Dendritic cell treated with granulocyte-macrophage colony-stimulating factor and Interleukin-4, amounts not matched to agents 40 ng/mL and 50 ng/mL, for 4 days (primary cell): Measurements from ENCODE around the gene FUCA1.
"Not testable (repeated sequence)": the region's sequence is repeated elsewhere in the genome, so short reads cannot be mapped to it uniquely, and the experiment has no call there.

Experiments
- H3K27ac Mint-ChIP-seq: one replicate; pipeline ENCODE4 v1.8.0; 2022; ENCODE audit warnings: mild to moderate bottlenecking, mixed read lengths
- H3K27me3 Mint-ChIP-seq: one replicate; pipeline ENCODE4 v1.8.0; 2022; ENCODE audit warnings: mild to moderate bottlenecking, mixed read lengths
- H3K36me3 Mint-ChIP-seq: one replicate; pipeline ENCODE4 v1.8.0; 2022; ENCODE audit warnings: low read depth, mixed read lengths
- H3K4me1 Mint-ChIP-seq: one replicate; pipeline ENCODE4 v1.8.0; 2022; ENCODE audit warnings: low read depth, mixed read lengths
- H3K4me3 Mint-ChIP-seq: one replicate; pipeline ENCODE4 v1.8.0; 2022; ENCODE audit warnings: mild to moderate bottlenecking, moderate library complexity, mixed read lengths
- H3K9me3 Mint-ChIP-seq: one replicate; pipeline ENCODE4 v1.8.0; 2022; ENCODE audit warnings: mixed read lengths
- intact Hi-C: fragments of 100-400 bp; cut with micrococcal nuclease; formaldehyde crosslinking; loops from one replicate; pipeline ENCODE4 v1.15.0; 2022

The FUCA1 gene

GRCh38 chr1:23845163-23845562 lies 22.9 kb downstream of the FUCA1 start:
- Mint-ChIP-seq H3K27ac (no peak overlapping the region), H3K4me1 (no peaks in the 10 kb centered on the region), H3K9me3 (no peaks in the 10 kb centered on the region), H3K4me3 (no peak overlapping the region), H3K36me3 (peaks cover 54% of the 10 kb centered on the region), H3K27me3 (no peaks in the 10 kb centered on the region)
- intact Hi-C loops: no loop called here

- Mint-ChIP-seq H3K27ac (no peak overlapping the region), H3K36me3 (peaks cover 39% of the 10 kb centered on the region), H3K4me3 (no peak overlapping the region), H3K27me3 (no peaks in the 10 kb centered on the region), H3K9me3 (no peaks in the 10 kb centered on the region), H3K4me1 (no peaks in the 10 kb centered on the region)
- intact Hi-C loops: no loop called here
Observed at GRCh38 chr1:23843644-23844043, 24.4 kb downstream of the FUCA1 start.

- intact Hi-C loops: loop anchor here (2.0 kb wide), 2 partner anchors 14 to 28 kb away; partner anchors contain the start of gene HMGCL
- peaks cover 4% of the 10 kb centered on the region for H3K27me3 Mint-ChIP-seq
- peak overlapping the region; percentile 58 for H3K27ac Mint-ChIP-seq
- peak overlapping the region; percentile 69 for H3K4me3 Mint-ChIP-seq
- no peaks in the 10 kb centered on the region for H3K36me3 Mint-ChIP-seq
- H3K4me1 Mint-ChIP-seq: peaks cover 23% of the 10 kb centered on the region
- H3K9me3 Mint-ChIP-seq: peaks cover 8% of the 10 kb centered on the region
Observed at GRCh38 chr1:23838401-23838866, 29.7 kb downstream of the FUCA1 start.

GRCh38 chr1:23837908-23838307 lies 30.2 kb downstream of the FUCA1 start:
- H3K27ac Mint-ChIP-seq: peak overlapping the region; percentile 58
- intact Hi-C loops: loop anchor here (2.0 kb wide), 2 partner anchors 13 to 27 kb away; partner anchors contain the start of gene HMGCL
- H3K9me3 Mint-ChIP-seq: peaks cover 8% of the 10 kb centered on the region
- H3K27me3 Mint-ChIP-seq: peaks cover 4% of the 10 kb centered on the region
- H3K4me3 Mint-ChIP-seq: peak overlapping the region; percentile 69
- H3K4me1 Mint-ChIP-seq: peaks cover 23% of the 10 kb centered on the region
- no peaks in the 10 kb centered on the region for H3K36me3 Mint-ChIP-seq

GRCh38 chr1:23836037-23836436 lies 32.1 kb downstream of the FUCA1 start:
- H3K27ac Mint-ChIP-seq: no peak overlapping the region
- no peaks in the 10 kb centered on the region for H3K36me3 Mint-ChIP-seq
- intact Hi-C loops: no loop called here
- H3K4me3 Mint-ChIP-seq: no peak overlapping the region
- H3K4me1 Mint-ChIP-seq: peaks cover 23% of the 10 kb centered on the region
- H3K27me3 Mint-ChIP-seq: peaks cover 4% of the 10 kb centered on the region
- H3K9me3 Mint-ChIP-seq: peaks cover 8% of the 10 kb centered on the region

GRCh38 chr1:23834156-23834555 lies 33.9 kb downstream of the FUCA1 start:
- H3K4me3 Mint-ChIP-seq, H3K27ac Mint-ChIP-seq, H3K9me3 Mint-ChIP-seq, H3K36me3 Mint-ChIP-seq, intact Hi-C loops, H3K27me3 Mint-ChIP-seq: not testable (repeated sequence)
- peaks cover 23% of the 10 kb centered on the region for H3K4me1 Mint-ChIP-seq

- H3K36me3 Mint-ChIP-seq: peaks cover 9% of the 10 kb centered on the region
- intact Hi-C loops: no loop called here
- H3K27me3 Mint-ChIP-seq: no peaks in the 10 kb centered on the region
- no peak overlapping the region for H3K4me3 Mint-ChIP-seq
- no peaks in the 10 kb centered on the region for H3K9me3 Mint-ChIP-seq
- peaks cover 23% of the 10 kb centered on the region for H3K4me1 Mint-ChIP-seq
- peak overlapping the region; percentile 45 for H3K27ac Mint-ChIP-seq
Observed at GRCh38 chr1:23827717-23828116, 40.4 kb downstream of the FUCA1 start.

GRCh38 chr1:23826590-23826989 lies 41.5 kb downstream of the FUCA1 start:
- intact Hi-C loops, H3K27me3 Mint-ChIP-seq, H3K4me3 Mint-ChIP-seq, H3K36me3 Mint-ChIP-seq, H3K9me3 Mint-ChIP-seq: not testable (repeated sequence)
- Mint-ChIP-seq H3K4me1 (peaks cover 28% of the 10 kb centered on the region), H3K27ac (peak overlapping the region; percentile 99)

- intact Hi-C loops: loop anchor here (2.0 kb wide), 2 partner anchors 13 to 15 kb away; no protein-coding TSS in a partner anchor
- peaks cover 9% of the 10 kb centered on the region for H3K36me3 Mint-ChIP-seq
Observed at GRCh38 chr1:23825762-23826522, 42.1 kb downstream of the FUCA1 start.

GRCh38 chr1:23825076-23825761 lies 42.9 kb downstream of the FUCA1 start, which contains the start of gene HMGCL:
Gene HMGCL, minus strand, starts transcription at chr1:23825429. Its CDS starts 14 bp downstream, at chr1:23825415.
- peaks cover 13% of the 10 kb centered on the region for H3K36me3 Mint-ChIP-seq
- intact Hi-C loops: loop anchor here (2.0 kb wide), 2 partner anchors 14 kb away; no protein-coding TSS in a partner anchor
- peaks cover 38% of the 10 kb centered on the region for H3K4me1 Mint-ChIP-seq
- peak within 1 kb of the TSS; percentile 91 for H3K4me3 Mint-ChIP-seq
- no peaks in the 10 kb centered on the region for H3K27me3 Mint-ChIP-seq
- H3K9me3 Mint-ChIP-seq: no peaks in the 10 kb centered on the region
- H3K27ac Mint-ChIP-seq: peak within 1 kb of the TSS; percentile 99

More at GRCh38 chr1:23825762-23826522, 42.1 kb downstream of the FUCA1 start:
- Mint-ChIP-seq H3K9me3 (no peaks in the 10 kb centered on the region), H3K4me3 (peak overlapping the region; percentile 91), H3K4me1 (peaks cover 31% of the 10 kb centered on the region), H3K27me3 (no peaks in the 10 kb centered on the region), H3K27ac (peak overlapping the region; percentile 99)

- intact Hi-C loops: loop anchor here (2.0 kb wide), 2 partner anchors 14 kb away; no protein-coding TSS in a partner anchor
- H3K27ac Mint-ChIP-seq: peak overlapping the region; percentile 99
- peak overlapping the region; percentile 91 for H3K4me3 Mint-ChIP-seq
- H3K4me1 Mint-ChIP-seq: peaks cover 40% of the 10 kb centered on the region
- H3K27me3 Mint-ChIP-seq: no peaks in the 10 kb centered on the region
- no peaks in the 10 kb centered on the region for H3K9me3 Mint-ChIP-seq
- peaks cover 17% of the 10 kb centered on the region for H3K36me3 Mint-ChIP-seq
Observed at GRCh38 chr1:23824711-23825075, 43.4 kb downstream of the FUCA1 start.

GRCh38 chr1:23823767-23824166 lies 44.3 kb downstream of the FUCA1 start:
- H3K4me1 Mint-ChIP-seq: peaks cover 40% of the 10 kb centered on the region
- no peak overlapping the region for H3K27ac Mint-ChIP-seq
- intact Hi-C loops: loop anchor here (2.0 kb wide), 2 partner anchors 13 to 15 kb away; no protein-coding TSS in a partner anchor
- H3K4me3 Mint-ChIP-seq: peak overlapping the region; percentile 91
- no peaks in the 10 kb centered on the region for H3K27me3 Mint-ChIP-seq
- peaks cover 18% of the 10 kb centered on the region for H3K36me3 Mint-ChIP-seq
- no peaks in the 10 kb centered on the region for H3K9me3 Mint-ChIP-seq

GRCh38 chr1:23817633-23818032 lies 50.5 kb downstream of the FUCA1 start:
- H3K36me3 Mint-ChIP-seq: peaks cover 69% of the 10 kb centered on the region
- H3K4me3 Mint-ChIP-seq: no peak overlapping the region
- intact Hi-C loops: no loop called here
- no peaks in the 10 kb centered on the region for H3K27me3 Mint-ChIP-seq
- H3K27ac Mint-ChIP-seq: no peak overlapping the region
- no peaks in the 10 kb centered on the region for H3K9me3 Mint-ChIP-seq
- peaks cover 19% of the 10 kb centered on the region for H3K4me1 Mint-ChIP-seq

- no peak overlapping the region for H3K4me3 Mint-ChIP-seq
- peaks cover 76% of the 10 kb centered on the region for H3K36me3 Mint-ChIP-seq
- H3K27me3 Mint-ChIP-seq: no peaks in the 10 kb centered on the region
- intact Hi-C loops: no loop called here
- H3K9me3 Mint-ChIP-seq: no peaks in the 10 kb centered on the region
- peaks cover 24% of the 10 kb centered on the region for H3K4me1 Mint-ChIP-seq
- H3K27ac Mint-ChIP-seq: no peak overlapping the region
Observed at GRCh38 chr1:23816906-23817305, 51.2 kb downstream of the FUCA1 start.
